Epidermal melanocyte (primary cell): ENCODE data around the gene MIPOL1.

Experiments
- DNase-seq: peaks from one replicate; pipeline ENCODE4 v3.0.0; 2011; ENCODE audit warnings: low spot score; ENCODE audit not compliant: insufficient read length

The MIPOL1 gene

GRCh38 chr14:37594971-37595808 lies 397.5 kb downstream of the MIPOL1 start, which contains the start of the genes FOXA1 and TTC6:
Gene FOXA1, minus strand, starts transcription at chr14:37595249. Its CDS starts 277 bp downstream, at chr14:37594972.
Gene TTC6, plus strand, starts transcription at chr14:37595629. Its CDS starts 26,436 bp downstream, at chr14:37622065.
- DNase-seq: peak; percentile 56

GRCh38 chr14:37595809-37596621 lies 398.3 kb downstream of the MIPOL1 start:
- DNase-seq: no peak

- no peak for DNase-seq
Measured at GRCh38 chr14:37596790-37597472, 399.2 kb downstream of the MIPOL1 start.

GRCh38 chr14:37597538-37597913 lies 399.8 kb downstream of the MIPOL1 start:
- DNase-seq: no peak

GRCh38 chr14:37597914-37598746 lies 400.4 kb downstream of the MIPOL1 start:
- no peak for DNase-seq

GRCh38 chr14:37598747-37599506 lies 401.2 kb downstream of the MIPOL1 start:
- DNase-seq: no peak

- DNase-seq: no peak
Measured at GRCh38 chr14:37599507-37600368, 402.0 kb downstream of the MIPOL1 start.

GRCh38 chr14:37600880-37601741 lies 403.4 kb downstream of the MIPOL1 start:
- DNase-seq: no peak

- no peak for DNase-seq
Measured at GRCh38 chr14:37601865-37602264, 404.1 kb downstream of the MIPOL1 start.
